Upper lobe of left lung (tissue), 4 donors: ENCODE data around the gene TFF3.

ENCODE experiments used
- CTCF ChIP-seq, 6 experiments: fragments of 450-650 bp in 4 of 6; fragments of 200-600 bp in 2 of 6; sonication (generic) in 2 of 6; IDR thresholded peaks; one replicate each; pipeline ENCODE4 v1.5.1; 2016 to 2019; ENCODE audit warnings: antibody characterized with exemption in 6 of 6
- POLR2A ChIP-seq, 4 donors: fragments of 450-650 bp; IDR thresholded peaks; one replicate each; pipeline ENCODE4 v1.5.1; 2016 to 2017; ENCODE audit warnings: antibody characterized with exemption in 4 of 4, mild to moderate bottlenecking in 2 of 4

GRCh38 chr21:42353623-42354022, 38.4 kb upstream of the TFF3 start:
- TF ChIP-seq POLR2A (IDR thresholded peaks at IDR 0.05) (no peak), CTCF (IDR thresholded peaks at IDR 0.05) (no peak)
